A549 (cell line): ENCODE measurements around the gene DCD. TPM values are rescaled to one million over a fixed set of nuclear protein-coding genes. Genes with fewer than 3 reads are reported as not detected.

Experiments
- ATAC-seq, 2 experiments: fragments of 200-7000 bp in 1 of 2; fragments of >200 bp in 1 of 2; cut with Nextera tagmentation in 1 of 2; cut with Tn5 transposase in 1 of 2; 3 replicates each; pipeline versions ENCODE4 v1.8.0 to v1.9.1; 2018 to 2020; ENCODE audit warnings: mild to moderate bottlenecking in 1 of 2, moderate library complexity in 1 of 2
- CTCF ChIA-PET: fragments of 300-600 bp; sonication (Branson Sonifier 250); formaldehyde crosslinking; extraction: SDS; loops from one replicate; lab custom pipeline; 2021; ENCODE audit warnings: antibody characterized with exemption, inconsistent platforms; lab: Yijun Ruan, JAX
- POLR2A ChIA-PET: fragments of 350-600 bp; formaldehyde crosslinking; extraction: SDS; loops from one replicate; lab custom pipeline; 2021; ENCODE audit warnings: antibody characterized with exemption, inconsistent platforms; lab: Yijun Ruan, JAX
- DNase-seq, 2 experiments: peaks; one replicate each; pipeline versions ENCODE4 v3.0.0 to v3.0.0-alpha.2; 2011 to 2016; ENCODE audit warnings: low read depth in 1 of 2, low spot score in 1 of 2
- FAIRE-seq: peaks from 2 replicates; lab custom pipeline; 2011; peaks lifted over from hg19 to GRCh38; lab: Jason Lieb, UNC
- H3K27ac ChIP-seq, 2 experiments: fragments of >200 bp; sonication (Bioruptor Twin); formaldehyde crosslinking; 3 replicates each; pipeline ENCODE4 v1.5.1; 2016 to 2017
- H3K4me1 ChIP-seq: fragments of >200 bp; sonication (Bioruptor Twin); formaldehyde crosslinking; 3 replicates; pipeline ENCODE4 v1.6.1; 2016
- H3K4me2 ChIP-seq: fragments of >200 bp; sonication (Bioruptor Twin); formaldehyde crosslinking; 3 replicates; pipeline ENCODE4 v1.6.1; 2016
- H3K4me3 ChIP-seq: fragments of >200 bp; sonication (Bioruptor Twin); formaldehyde crosslinking; 3 replicates; pipeline ENCODE4 v1.5.1; 2016
- H3K9me3 ChIP-seq: fragments of >200 bp; sonication (Bioruptor Twin); formaldehyde crosslinking; 3 replicates; pipeline ENCODE4 v1.6.1; 2016
- BHLHE40 ChIP-seq: IDR thresholded peaks from 2 replicates; pipeline ENCODE4 v1.6.1; 2012; ENCODE audit warnings: low read depth, low read length, inconsistent platforms
- CHD2 ChIP-seq: fragments of 150-350 bp; IDR thresholded peaks from 2 replicates; pipeline ENCODE4 v1.6.1; 2014; ENCODE audit warnings: low read length; ENCODE audit not compliant: partially characterized antibody
- HEYL ChIP-seq: fragments of 250-450 bp; sonication (Bioruptor Pico); IDR thresholded peaks from 2 replicates; pipeline ENCODE4 v1.8.0; 2021; ENCODE audit warnings: mild to moderate bottlenecking, moderate library complexity
- HOXA7 ChIP-seq: fragments of 250-450 bp; sonication (Bioruptor Pico); IDR thresholded peaks from 2 replicates; pipeline ENCODE4 v1.5.0; 2020; ENCODE audit warnings: mild to moderate bottlenecking, moderate library complexity
- HOXB13 ChIP-seq: fragments of 250-450 bp; sonication (Bioruptor Pico); IDR thresholded peaks from 2 replicates; pipeline ENCODE4 v1.5.0; 2020; ENCODE audit warnings: low read depth, mild to moderate bottlenecking, moderate library complexity
- JUN ChIP-seq, 2 experiments: fragments of >200 bp; sonication (Bioruptor Twin); formaldehyde crosslinking; IDR thresholded peaks; 2 replicates in 1 of 2; 3 replicates in 1 of 2; pipeline ENCODE4 v1.6.1; 2016 to 2017
- JUNB ChIP-seq: fragments of >200 bp; sonication (Bioruptor Twin); formaldehyde crosslinking; IDR thresholded peaks from 2 replicates; pipeline ENCODE4 v1.6.1; 2016
- KDM5A ChIP-seq: fragments of 200-600 bp; sonication (generic); IDR thresholded peaks from 2 replicates; pipeline ENCODE4 v1.6.1; 2016; ENCODE audit warnings: antibody characterized with exemption, mild to moderate bottlenecking
- MAFK ChIP-seq: fragments of 450-650 bp; IDR thresholded peaks from 2 replicates; pipeline ENCODE4 v1.6.1; 2014; ENCODE audit not compliant: partially characterized antibody
- NPAS2 ChIP-seq: fragments of 250-450 bp; sonication (Bioruptor Pico); IDR thresholded peaks from 2 replicates; pipeline ENCODE4 v1.8.0; 2022; ENCODE audit warnings: mild to moderate bottlenecking, moderate library complexity, borderline replicate concordance
- NR3C1 ChIP-seq: fragments of >200 bp; sonication (Bioruptor Twin); formaldehyde crosslinking; IDR thresholded peaks from 3 replicates; pipeline ENCODE4 v1.6.1; 2017
- PHF8 ChIP-seq: fragments of 200-600 bp; sonication (generic); IDR thresholded peaks from 2 replicates; pipeline ENCODE4 v1.6.1; 2016; ENCODE audit warnings: low read depth, mild to moderate bottlenecking, antibody characterized with exemption, moderate library complexity, borderline replicate concordance
- POLR2A ChIP-seq: IDR thresholded peaks from 2 replicates; pipeline ENCODE4 v1.6.1; 2012; ENCODE audit warnings: mild to moderate bottlenecking, low read length
- RNF2 ChIP-seq: fragments of 200-600 bp; sonication (generic); IDR thresholded peaks from 2 replicates; pipeline ENCODE4 v1.6.1; 2016; ENCODE audit warnings: low read depth, mild to moderate bottlenecking, antibody characterized with exemption, moderate library complexity, borderline replicate concordance
- SMC3 ChIP-seq: fragments of >200 bp; sonication (Bioruptor Twin); formaldehyde crosslinking; IDR thresholded peaks from 3 replicates; pipeline ENCODE4 v1.6.1; 2018; ENCODE audit warnings: inconsistent platforms
- ZFP36 ChIP-seq: fragments of 450-650 bp; IDR thresholded peaks from 2 replicates; pipeline ENCODE4 v1.6.1; 2014; ENCODE audit warnings: borderline replicate concordance; ENCODE audit not compliant: partially characterized antibody
- ZNF302 ChIP-seq: fragments of 250-450 bp; sonication (Bioruptor Pico); IDR thresholded peaks from 2 replicates; pipeline ENCODE4 v1.9.0; 2021; ENCODE audit warnings: inconsistent platforms, mild to moderate bottlenecking, moderate library complexity
- WGBS: methylation state at CpG from one replicate; pipeline ENCODE4 v1.1.6; 2017; ENCODE audit errors: missing lambda C conversion rate; 5-methylcytosine and 5-hydroxymethylcytosine counted together
- polyA plus RNA-seq, 4 experiments: library from polyadenylated mRNA; depleted of rRNA in 3 of 4; stranded (reverse); fragments of >200 nt; fragmentation: RNase III in 1 of 4; extraction: RNeasy Plus Mini Kit Qiagen cat#74134 plus additional on column Dnase treatment in 1 of 4; gene quantifications; 2 replicates in 3 of 4; 3 replicates in 1 of 4; pipeline ENCODE4 v1.2.3, GENCODE V29; 2011 to 2017
- TF ChIP-seq, protein P1 (sequence below): fragments of >200 bp; sonication (Bioruptor Twin); formaldehyde crosslinking; IDR thresholded peaks from 3 replicates; pipeline ENCODE4 v1.5.1; 2016
- TF ChIP-seq, protein P2 (sequence below): fragments of 250-450 bp; sonication (Bioruptor Pico); IDR thresholded peaks from 2 replicates; pipeline ENCODE4 v1.5.0; 2020; ENCODE audit warnings: low read depth, mild to moderate bottlenecking, moderate library complexity
- TF ChIP-seq, protein P3 (sequence below): fragments of 250-450 bp; sonication (Bioruptor Pico); IDR thresholded peaks from 2 replicates; pipeline ENCODE4 v1.5.0; 2021; ENCODE audit warnings: mild to moderate bottlenecking, moderate library complexity, borderline replicate concordance

Gene DCD
- polyA plus RNA-seq, 2 of the 4 experiments (the other 2 are of a cell fraction): not detected

- no peak for FAIRE-seq
- TF ChIP-seq, protein P1, sequence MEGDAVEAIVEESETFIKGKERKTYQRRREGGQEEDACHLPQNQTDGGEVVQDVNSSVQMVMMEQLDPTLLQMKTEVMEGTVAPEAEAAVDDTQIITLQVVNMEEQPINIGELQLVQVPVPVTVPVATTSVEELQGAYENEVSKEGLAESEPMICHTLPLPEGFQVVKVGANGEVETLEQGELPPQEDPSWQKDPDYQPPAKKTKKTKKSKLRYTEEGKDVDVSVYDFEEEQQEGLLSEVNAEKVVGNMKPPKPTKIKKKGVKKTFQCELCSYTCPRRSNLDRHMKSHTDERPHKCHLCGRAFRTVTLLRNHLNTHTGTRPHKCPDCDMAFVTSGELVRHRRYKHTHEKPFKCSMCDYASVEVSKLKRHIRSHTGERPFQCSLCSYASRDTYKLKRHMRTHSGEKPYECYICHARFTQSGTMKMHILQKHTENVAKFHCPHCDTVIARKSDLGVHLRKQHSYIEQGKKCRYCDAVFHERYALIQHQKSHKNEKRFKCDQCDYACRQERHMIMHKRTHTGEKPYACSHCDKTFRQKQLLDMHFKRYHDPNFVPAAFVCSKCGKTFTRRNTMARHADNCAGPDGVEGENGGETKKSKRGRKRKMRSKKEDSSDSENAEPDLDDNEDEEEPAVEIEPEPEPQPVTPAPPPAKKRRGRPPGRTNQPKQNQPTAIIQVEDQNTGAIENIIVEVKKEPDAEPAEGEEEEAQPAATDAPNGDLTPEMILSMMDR: 0 out of 3 replicates have a peak, but pooled peaks have one; percentile 12
- TF ChIP-seq CHD2: no peak
- TF ChIP-seq, all 56 proteins: peak for 1
- Histone ChIP-seq H3K4me2 (no peak overlapping the region), H3K9me3 (no peaks in the 10 kb centered on the region), H3K27ac (no peak overlapping the region), H3K4me1 (no peaks in the 10 kb centered on the region), H3K4me3 (no peak overlapping the region)
- ATAC-seq (peak; percentile 71 to 95; a peak in 5 of 6 replicates), DNase-seq (peak; percentile 43 to 57)
- POLR2A ChIA-PET: no interaction called here
- CTCF ChIA-PET: interaction anchor here (0.9 to 1.3 kb wide), 7 partner anchors 8 to 76 kb away, joined by 3 to 5 read pairs (median 3); no protein-coding TSS in a partner anchor
- 0% methylated on average over 3 of the region's 3 CpGs for WGBS
These were observed 32.2 kb upstream of the DCD start for GRCh38 chr12:54680374-54680773.

DNA sequence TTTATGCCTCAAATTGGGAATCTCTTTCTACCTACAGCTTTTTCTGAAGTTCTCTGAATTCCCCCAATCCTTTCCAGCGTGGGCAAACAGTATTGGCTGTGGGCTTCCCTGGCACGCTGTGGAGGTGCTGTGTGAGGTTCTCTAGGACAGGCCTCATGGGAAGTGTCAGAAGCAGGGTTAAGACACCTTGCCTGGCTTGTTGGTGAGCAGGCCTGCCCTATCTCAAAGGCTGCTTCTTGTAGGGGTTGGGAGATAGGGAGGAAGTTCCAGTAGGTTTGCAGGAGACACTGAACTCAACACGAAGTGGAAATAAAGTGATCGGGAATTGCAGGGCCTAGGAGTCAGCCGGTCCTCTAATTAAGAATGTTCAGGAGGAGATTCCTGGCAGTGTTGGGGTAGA, 30.0 kb upstream of the DCD start:
- no peak overlapping the region for H3K4me3 ChIP-seq
- TF ChIP-seq KDM5A: no peak
- TF ChIP-seq BHLHE40: no peak
- no peak for TF ChIP-seq RNF2
- TF ChIP-seq, protein P2, sequence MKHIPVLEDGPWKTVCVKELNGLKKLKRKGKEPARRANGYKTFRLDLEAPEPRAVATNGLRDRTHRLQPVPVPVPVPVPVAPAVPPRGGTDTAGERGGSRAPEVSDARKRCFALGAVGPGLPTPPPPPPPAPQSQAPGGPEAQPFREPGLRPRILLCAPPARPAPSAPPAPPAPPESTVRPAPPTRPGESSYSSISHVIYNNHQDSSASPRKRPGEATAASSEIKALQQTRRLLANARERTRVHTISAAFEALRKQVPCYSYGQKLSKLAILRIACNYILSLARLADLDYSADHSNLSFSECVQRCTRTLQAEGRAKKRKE (CRISPR knock-in tag): no peak
- no peak for TF ChIP-seq NPAS2 (CRISPR knock-in tag)
- no peak for TF ChIP-seq HEYL
- TF ChIP-seq ZFP36: no peak
- no peak for TF ChIP-seq HOXB13
- TF ChIP-seq JUN (IDR thresholded peaks at IDR 0.05): no peak
- no peak for TF ChIP-seq JUNB
- TF ChIP-seq, protein P3, sequence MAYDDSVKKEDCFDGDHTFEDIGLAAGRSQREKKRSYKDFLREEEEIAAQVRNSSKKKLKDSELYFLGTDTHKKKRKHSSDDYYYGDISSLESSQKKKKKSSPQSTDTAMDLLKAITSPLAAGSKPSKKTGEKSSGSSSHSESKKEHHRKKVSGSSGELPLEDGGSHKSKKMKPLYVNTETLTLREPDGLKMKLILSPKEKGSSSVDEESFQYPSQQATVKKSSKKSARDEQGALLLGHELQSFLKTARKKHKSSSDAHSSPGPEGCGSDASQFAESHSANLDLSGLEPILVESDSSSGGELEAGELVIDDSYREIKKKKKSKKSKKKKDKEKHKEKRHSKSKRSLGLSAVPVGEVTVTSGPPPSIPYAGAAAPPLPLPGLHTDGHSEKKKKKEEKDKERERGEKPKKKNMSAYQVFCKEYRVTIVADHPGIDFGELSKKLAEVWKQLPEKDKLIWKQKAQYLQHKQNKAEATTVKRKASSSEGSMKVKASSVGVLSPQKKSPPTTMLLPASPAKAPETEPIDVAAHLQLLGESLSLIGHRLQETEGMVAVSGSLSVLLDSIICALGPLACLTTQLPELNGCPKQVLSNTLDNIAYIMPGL (CRISPR knock-in tag): no peak
- no peak for TF ChIP-seq PHF8
- TF ChIP-seq NR3C1: no peak
- TF ChIP-seq HOXA7 (CRISPR knock-in tag): no peak
- no peak for TF ChIP-seq SMC3
- no peak for TF ChIP-seq ZNF302 (CRISPR knock-in tag)
- no peaks in the 10 kb centered on the region for H3K9me3 ChIP-seq
- ChIA-PET CTCF (no interaction called here), POLR2A (no interaction called here)
- no peak overlapping the region for H3K27ac ChIP-seq
- no peak for DNase-seq
- H3K4me1 ChIP-seq: no peaks in the 10 kb centered on the region
- H3K4me2 ChIP-seq: no peak overlapping the region
- FAIRE-seq: no peak
- no peak for ATAC-seq
- 34% methylated on average over 5 of the region's 5 CpGs for WGBS

DNA sequence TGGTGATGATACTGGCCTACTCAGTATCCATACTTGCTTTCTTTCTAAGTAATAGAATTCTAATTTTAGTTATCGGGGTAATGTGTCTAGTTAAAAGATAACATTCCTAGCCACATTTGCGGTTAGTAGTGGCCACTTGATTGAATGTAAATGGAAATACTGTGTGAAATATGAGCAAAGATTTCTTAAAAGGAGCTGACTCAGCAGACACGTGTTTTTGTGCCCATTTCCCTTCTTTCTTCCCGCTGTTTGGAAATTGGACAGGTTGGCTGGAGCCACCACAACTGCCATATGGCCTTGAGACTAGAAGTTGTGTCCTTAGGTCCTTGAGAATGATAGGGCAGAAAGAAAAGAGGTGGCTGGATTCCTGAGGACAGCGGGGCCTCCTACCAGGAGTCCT, 19.8 kb upstream of the DCD start:
- ChIA-PET POLR2A (no interaction called here), CTCF (no interaction called here)
- no peak overlapping the region for H3K4me2 ChIP-seq
- no peak for DNase-seq
- TF ChIP-seq POLR2A: no peak
- peak; percentile 71 for TF ChIP-seq MAFK
- TF ChIP-seq, all 56 proteins: peak for 1
- WGBS: 52% methylated on average over 5 of the region's 5 CpGs
- Histone ChIP-seq H3K27ac (no peak overlapping the region), H3K4me3 (no peak overlapping the region), H3K9me3 (no peaks in the 10 kb centered on the region), H3K4me1 (no peaks in the 10 kb centered on the region)
- no peak for FAIRE-seq
- ATAC-seq: no peak
